HG02763 (cell line): Measurements from ENCODE around the gene POU3F1.

Experiments
- ATAC-seq: cut with Tn5 transposase; IDR thresholded peaks from one replicate; pipeline ENCODE4 v1.9.1; 2021; ENCODE audit warnings: mild to moderate bottlenecking, moderate library complexity; ENCODE audit not compliant: unreplicated experiment

POU3F1 gene

DNA sequence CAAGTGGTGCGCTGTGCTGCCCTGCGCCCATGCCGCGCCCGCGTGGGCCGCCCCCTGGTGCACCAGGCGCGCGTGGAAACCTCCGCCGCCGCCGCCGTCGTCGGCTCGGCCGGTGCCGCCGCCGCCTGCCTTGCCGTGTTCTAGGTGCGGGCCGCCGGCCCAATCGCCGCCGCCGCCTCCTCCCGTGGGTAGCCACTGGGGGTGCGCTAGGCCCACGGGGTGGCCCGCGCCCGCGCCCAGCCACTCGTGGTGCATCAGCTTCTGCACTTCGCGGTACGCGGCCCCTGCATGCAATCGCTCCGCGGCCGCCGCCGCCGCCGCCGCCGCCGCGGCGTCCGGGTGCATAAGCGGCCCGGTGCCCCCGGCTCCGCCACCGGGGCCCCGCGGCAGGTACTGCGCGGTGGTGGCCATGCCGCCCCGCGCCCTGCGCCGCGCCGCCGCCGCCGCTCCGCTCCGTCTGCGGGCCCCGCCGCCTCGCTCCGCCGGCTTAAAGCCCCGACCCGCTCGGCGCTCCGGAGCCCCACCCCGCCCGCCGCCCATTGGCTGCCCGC lies at the start of gene POU3F1:
Gene POU3F1 (minus strand): TSS at position 461 of the 551 bp plus-strand sequence. CDS start 50 bp downstream, at position 411.
- ATAC-seq = no peak

DNA sequence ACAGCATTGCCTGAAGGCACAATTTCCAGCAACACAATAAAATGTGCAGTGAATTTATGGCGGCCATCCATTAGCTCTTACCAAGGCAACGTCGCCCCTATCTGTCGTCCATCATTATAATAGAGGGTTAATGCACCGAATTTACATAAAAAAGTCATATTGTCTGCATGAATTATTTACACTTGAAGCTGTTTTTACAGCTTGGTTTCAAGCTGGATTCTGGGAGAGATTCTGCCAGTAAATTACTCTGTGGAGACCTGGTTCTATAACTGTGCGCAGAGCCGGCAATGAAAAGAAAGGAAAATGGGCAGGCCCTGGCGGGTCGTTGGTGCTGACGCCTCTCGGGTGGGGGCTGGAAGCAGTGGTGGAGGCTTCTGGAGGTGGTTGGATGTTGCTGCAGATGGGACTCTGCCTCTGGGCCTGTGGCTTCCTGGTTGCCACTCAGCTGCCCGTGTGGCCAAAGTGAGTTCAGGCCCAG lies 48.9 kb upstream of the POU3F1 start:
- ATAC-seq = no peak

GRCh38 chr1:38094711-38095290 lies 48.2 kb upstream of the POU3F1 start:
- no peak for ATAC-seq

DNA sequence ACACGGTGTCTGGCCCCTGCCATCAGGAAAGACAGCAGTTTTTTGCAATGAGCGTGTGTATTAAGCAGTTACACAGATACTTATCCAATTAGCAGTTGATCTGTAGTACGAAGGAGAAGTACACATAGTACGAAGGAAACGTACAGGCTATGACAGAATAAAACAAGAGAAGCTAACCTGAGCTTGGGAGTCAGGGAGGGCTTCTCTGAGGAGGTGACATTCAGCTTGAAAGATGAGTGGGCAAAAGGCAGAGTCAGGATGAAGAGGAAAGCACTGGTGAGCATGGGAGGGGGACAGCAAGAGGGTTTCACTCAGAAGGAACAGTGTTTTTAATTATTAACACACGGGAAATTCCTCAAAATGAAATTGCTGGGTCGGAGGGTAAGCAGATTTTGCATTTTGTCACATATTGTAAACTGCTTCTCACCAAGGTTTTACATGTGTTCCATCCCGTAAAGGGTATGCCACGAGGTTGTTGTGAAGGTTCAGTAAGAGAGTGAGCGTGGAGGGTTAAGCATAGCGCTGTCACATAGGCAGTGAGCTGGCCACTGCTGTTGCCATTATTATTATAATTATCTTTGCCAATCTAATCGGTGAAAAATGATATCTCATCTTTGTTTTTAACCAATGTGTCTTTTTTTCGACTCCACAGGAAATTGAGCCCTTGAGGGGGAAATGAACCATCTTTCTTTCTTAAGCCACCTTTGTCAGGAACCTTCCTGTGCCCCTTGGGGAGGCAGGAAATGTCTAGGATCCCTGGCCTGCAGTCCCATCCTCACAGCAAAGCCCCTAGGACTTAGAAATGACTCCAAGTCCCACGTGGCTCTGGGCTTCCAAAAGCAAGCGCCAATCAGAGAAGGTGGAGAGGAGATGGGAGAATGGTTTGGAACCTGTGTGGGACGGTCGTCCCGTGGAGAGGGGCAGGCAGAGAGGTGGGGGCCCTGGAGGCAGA lies 47.3 kb upstream of the POU3F1 start:
- no peak for ATAC-seq

GRCh38 chr1:38092256-38092655 lies 45.7 kb upstream of the POU3F1 start:
- ATAC-seq = no peak

DNA sequence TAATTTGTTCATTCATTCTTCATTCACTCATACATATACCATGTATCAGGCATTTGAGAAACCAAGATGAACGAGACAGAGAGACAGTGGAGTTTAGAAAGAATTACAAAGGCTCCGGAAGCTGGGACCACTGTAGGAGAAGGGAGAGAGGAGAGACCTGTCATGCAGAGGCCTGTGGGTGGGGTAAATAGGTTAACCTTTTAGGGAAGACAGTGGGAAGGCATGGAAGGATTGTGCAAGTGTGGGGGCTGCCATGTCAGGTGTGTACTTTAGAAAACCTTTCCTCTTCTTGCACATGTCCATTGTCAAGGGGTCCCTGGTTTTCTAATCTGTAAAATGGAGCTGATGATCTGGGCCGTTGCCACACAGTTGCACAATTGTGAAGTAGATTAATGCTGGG lies 44.2 kb upstream of the POU3F1 start:
- ATAC-seq = no peak

GRCh38 chr1:38089712-38090360 lies 43.2 kb upstream of the POU3F1 start:
- no peak for ATAC-seq

DNA sequence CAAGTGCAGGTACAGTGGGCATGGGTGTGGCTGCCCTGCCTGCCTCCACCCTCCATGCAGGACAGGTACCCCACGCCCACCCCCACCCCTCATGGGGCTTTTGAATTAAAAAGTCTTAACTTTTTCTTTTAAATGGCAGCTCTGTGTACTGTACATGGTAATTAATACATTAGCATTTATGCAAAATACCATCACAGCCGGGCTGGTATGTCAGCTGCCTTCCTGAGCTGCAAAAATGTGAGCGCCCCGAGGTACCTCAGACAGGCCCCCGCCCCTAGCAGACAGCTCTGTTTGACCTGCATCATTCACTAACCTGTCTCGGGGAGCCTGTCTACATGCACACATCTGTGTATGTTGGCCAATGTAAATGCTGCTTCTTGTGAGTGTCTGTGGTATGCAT lies 42.2 kb upstream of the POU3F1 start:
- no peak for ATAC-seq

DNA sequence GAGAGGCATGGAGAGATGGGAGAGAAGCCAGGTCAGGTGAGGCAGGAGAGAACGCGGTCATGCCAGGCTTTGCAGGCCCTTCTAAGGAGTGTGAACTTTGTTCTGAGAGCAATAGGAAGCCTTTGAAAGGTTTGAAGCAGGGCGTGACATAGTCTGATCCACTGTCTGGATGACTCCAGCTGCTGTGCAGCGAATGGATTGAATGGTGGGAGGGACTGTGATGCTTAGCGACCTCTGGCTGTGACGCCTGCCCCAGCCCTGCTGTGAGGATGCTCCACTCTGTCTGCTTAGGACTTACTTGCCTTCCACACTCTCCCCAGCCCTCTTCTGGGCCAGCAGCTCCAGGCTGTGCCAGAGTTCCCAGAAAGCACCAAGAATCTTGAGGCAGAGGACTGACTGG lies 41.8 kb upstream of the POU3F1 start:
- ATAC-seq = no peak

GRCh38 chr1:38087676-38088075 lies 41.1 kb upstream of the POU3F1 start:
- no peak for ATAC-seq

DNA sequence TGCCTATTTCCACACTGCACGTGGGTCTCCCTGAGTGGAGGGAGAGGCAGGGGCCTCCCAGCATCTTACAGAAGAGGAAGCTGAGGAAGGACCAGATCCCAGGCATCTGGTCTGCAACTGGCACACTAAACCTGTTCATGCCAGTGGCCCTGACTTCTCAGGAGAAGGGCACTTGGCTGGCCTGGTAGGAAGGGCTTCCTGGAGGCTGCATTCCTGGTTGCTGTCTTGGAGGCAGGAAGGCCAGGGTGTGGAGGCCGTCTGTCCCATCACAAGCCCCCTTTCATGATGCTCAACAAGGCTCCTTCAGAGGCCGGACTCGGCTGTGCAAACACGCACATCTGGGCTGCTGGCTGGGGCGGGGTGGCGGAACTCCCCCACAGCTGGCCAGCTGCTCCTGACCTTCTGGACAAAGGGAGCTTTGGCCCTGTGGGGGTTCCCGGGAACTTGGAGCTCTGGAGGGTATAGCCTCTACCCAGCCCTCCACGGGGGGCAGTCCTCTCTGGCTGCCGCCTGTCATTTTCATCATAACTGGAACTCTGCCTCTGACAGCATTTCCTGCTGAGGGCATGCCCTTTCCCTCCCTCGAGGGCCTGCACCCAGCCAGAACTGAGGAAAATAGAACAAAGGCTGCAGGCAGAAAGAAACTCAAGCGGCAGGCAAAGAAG lies 39.2 kb upstream of the POU3F1 start:
- ATAC-seq = no peak

DNA sequence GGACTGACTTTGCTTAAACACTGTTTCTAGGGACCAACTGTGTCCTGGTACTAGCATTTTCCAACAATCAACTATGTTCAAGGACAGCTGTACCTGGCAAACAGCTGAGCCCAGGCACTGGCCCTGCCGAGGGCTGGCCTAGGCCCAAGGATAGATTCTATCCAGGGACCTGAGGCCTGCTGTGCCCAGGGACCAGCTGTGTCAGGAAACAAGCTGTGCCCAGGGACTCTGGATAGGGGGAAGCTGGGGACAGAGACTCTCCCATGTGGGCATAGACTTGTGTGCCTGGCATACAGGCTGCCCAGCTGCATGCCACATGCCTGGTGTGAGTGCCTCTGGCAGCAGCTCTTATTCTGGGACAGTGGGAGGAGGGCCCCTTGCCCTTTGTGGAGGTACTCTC lies 38.1 kb upstream of the POU3F1 start:
- ATAC-seq = no peak

DNA sequence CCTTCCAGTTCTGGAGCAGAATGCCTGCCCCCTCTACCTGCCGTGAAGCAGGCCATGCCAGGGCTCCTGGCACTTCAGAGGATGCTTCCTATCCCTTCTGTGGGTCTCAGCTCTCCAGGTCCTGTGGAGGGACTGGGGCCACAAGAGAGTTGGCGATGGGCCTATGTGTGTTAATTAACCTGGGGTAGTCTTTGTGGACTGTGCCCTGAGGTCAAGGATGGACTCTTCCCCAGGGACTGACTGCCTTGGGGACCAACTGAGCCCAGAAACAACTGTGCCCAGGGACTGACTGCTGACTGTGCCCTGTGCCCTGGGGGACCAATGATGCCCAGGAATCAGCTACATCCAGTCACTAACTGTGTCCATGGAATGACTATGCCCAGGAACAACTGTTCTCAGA lies 37.5 kb upstream of the POU3F1 start:
- ATAC-seq = no peak

DNA sequence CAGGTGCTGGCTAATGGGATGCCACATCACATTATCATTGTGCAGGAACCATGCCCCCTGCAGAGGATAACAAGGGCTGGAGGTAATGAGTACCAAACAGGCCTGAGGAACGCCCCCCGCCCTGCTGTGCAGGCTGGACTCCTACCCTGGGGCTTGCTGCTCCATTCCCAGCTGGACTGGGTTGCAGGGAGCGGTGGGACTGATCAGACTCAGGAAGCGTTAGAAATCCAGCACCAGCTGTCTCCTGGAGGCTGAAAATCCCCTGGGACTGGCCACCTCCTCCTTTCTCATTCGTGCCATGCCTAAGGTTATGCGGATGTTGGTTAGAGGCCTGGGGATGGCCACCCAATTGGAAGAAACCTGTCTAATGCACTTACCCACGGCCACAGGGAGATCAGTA lies 36.9 kb upstream of the POU3F1 start:
- no peak for ATAC-seq

- no peak for ATAC-seq
Measured at GRCh38 chr1:38082769-38083263, 36.2 kb upstream of the POU3F1 start.

DNA sequence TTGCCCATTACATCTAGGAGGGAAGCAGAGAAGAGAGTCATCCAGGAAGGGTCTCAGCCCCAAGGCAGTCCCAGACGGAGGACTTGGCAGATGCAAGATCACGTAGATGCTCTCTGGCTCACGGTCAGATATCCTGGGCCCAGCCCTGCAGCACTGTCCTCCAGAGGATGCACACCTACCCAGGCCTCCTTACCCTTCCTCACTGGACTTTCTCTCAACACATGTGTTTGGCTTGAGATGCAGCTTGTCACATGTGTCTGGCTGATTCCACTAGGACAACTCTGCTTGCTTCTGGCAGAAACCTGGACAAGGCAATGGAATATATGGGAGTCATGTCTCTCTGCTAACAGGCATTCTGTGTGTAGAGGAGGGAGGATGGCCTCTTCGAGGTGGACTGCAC lies 32.4 kb upstream of the POU3F1 start:
- ATAC-seq = no peak

DNA sequence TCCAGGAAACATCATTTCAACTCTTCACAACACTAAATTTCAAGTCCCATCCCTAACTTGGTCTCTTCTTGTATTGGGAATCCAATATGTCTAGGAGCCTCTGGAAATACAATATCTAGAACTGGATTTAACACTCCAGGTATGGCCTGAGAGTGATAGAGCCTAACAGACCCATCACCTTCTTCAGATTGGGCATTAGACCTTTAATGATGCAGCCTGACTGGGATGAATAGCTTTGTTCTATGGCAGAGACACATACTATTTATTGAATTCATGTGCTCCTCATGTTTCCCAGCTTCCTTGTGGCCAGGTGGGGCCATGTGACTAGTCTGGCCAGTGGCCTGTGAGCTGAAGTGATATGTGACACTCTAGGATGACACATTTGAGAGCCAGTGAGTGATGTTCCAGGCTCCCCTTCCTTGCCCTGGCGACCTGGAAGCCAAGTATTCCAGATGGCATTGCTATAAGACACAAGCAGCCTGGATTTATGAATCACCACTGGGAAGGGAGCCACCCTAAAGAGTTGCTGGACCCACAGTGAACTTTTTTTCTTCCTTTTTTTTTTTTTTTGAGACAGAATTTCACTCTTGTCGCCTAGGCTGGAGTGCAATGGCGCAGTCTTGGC lies 31.0 kb upstream of the POU3F1 start:
- ATAC-seq = no peak

GRCh38 chr1:38076455-38076854 lies 29.9 kb upstream of the POU3F1 start:
- ATAC-seq = no peak

DNA sequence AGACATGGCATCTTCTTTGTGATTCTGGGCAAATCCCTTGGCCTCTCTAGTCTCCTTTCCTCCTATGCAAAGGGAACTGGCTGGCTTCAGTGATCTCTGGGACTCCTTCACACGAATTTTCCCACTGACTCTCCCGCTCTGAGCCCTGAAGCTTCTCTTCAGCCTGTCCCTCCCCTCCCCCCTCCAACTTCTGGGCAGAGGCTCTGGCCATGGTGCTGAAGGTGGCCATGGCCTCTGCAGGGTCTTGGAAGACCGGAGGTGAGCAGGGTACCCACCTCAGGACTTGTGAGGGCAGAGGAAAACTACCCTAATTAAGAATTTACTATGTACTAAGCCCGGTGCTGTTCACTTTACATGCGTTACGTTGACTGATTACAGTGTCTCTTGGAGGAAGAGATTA lies 29.4 kb upstream of the POU3F1 start:
- no peak for ATAC-seq

DNA sequence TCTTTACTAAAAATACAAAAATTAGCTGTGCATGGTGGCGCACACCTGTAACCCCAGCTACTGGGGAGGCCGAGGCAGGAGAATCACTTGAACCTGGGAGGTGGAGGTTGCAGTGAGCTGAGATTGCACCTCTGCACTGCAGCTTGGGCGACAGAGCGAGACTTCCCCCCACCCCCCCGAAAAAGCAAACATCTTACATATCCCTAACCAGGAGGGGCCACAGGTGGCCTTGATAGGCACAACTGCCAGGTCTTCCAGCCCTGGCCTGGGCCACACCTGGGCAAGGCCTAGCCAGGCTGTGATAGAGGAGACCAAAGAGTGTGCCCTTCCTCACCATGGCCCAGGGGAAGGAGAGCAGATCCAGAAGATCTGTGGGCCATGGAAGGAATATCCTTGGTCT lies 28.6 kb upstream of the POU3F1 start:
- ATAC-seq = no peak
